DMS79 (cell line): ENCODE results near the gene C9orf78.

Experiments
- DNase-seq: peaks from one replicate; lab custom pipeline; 2025; lab: John Stamatoyannopoulos, UW

C9orf78 gene

GRCh38 chr9:129835128-129835859 is at the start of gene C9orf78, which contains the start of gene USP20:
TSS of gene C9orf78 (minus strand) at chr9:129835275. CDS start at chr9:129835221, 54 bp downstream.
TSS of gene USP20 (plus strand) at chr9:129835458. CDS start at chr9:129852556, 17,098 bp downstream.
- DNase-seq, result peak; percentile 96

DNA sequence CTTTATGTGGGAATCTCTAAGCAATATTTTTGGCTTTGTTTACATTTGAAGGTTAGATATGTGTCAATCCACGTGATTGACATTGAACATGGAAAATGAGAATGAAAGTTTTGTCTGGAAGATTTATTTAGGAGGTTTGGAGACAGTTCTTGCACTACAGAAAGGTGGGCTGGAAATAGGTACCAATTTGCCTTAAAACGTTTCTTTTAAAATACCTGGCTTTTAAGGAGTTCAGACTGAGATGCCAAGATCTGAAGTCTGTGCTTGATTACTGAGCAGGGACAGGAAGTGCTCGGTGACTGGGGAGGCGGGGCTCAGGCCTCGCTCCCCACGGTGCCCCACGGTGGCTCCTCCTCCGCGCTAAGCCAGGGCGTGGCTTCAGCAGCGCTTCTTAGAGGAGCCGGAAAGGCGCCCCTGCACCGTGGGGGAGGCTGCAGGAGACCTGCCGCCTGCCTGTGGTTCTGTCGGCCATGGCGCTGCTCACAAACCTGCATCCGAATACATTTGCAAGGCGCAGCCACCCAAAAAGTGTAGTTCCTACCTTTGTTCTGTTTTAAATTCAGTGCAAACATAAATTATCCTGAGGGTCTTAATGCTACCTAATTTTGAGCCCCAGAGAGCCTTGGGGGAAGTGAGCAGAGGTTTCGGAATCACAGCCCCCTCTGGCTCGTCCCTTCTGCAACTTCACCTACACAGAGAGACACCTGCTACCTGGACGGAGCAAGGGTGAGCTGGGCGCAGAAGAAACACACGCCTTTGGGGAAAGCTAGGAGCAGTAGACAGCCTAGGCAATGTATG is 49.3 kb upstream of the C9orf78 start:
- DNase-seq, result peak; percentile 88

GRCh38 chr9:129881547-129882324 is 46.7 kb upstream of the C9orf78 start:
- no peak for DNase-seq

- DNase-seq, result no peak
Measured at GRCh38 chr9:129880654-129881546, 45.8 kb upstream of the C9orf78 start.

DNA sequence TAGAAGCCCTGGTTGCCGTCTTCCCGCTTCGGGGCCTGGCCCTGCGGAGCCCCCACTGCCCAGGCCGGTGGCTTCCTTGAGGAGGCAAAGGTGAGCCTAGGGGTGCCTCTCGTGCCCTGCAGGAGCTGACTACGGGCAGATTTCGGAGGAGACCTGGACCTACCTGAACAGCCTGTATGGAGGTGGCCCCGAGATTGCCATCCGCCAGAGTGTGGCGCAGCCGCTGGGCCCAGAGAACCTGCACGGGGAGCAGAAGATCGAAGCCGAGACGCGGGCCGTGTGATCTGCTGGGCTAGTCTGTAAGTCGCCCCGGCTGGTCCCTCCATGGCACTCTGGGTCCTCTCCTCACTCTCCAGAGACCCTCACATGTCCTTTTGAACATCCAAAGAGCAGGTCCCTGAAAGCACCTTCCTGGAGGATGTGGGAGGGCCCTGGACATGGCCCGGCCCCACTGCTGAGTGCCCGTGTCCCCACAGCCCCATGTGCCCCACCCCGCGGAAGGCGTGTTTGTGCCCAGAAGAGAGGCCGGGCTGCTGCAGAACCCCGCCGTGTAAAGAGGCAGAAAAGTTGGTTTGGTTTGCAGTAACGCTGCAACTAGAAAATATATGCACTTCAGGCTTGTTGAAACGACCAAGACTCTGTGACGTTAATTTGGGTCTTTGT is 45.0 kb upstream of the C9orf78 start:
- DNase-seq, result no peak

- DNase-seq, result no peak
Measured at GRCh38 chr9:129879103-129879699, 44.1 kb upstream of the C9orf78 start.

GRCh38 chr9:129878291-129878690 is 43.2 kb upstream of the C9orf78 start:
- DNase-seq, result no peak

GRCh38 chr9:129876815-129877214 is 41.7 kb upstream of the C9orf78 start:
- no peak for DNase-seq

- DNase-seq, result no peak
Measured at GRCh38 chr9:129875687-129876395, 40.8 kb upstream of the C9orf78 start.

DNA sequence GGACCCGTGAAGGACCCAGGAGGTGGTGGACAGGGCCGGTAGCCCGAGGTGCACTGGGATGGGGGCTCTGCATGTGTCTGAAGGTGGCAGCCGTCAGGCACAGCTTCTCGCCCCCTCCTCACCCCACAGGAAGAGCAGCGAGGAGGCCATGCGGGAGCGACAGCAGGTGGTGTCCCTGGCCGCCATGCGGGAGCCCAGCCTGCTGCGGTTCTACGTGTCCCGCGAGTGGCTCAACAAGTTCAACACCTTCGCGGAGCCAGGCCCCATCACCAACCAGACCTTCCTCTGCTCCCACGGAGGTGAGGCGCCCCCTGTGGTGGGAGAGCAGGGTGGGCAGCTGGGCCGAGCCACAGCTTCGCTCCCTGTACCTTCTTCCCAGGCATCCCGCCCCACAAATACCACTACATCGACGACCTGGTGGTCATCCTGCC is 40.1 kb upstream of the C9orf78 start:
- DNase-seq, result no peak

GRCh38 chr9:129874261-129875101 is 39.4 kb upstream of the C9orf78 start:
- no peak for DNase-seq

- no peak for DNase-seq
Measured at GRCh38 chr9:129873563-129874190, 38.6 kb upstream of the C9orf78 start.

GRCh38 chr9:129871046-129871445 is 36.0 kb upstream of the C9orf78 start:
- DNase-seq, result no peak

DNA sequence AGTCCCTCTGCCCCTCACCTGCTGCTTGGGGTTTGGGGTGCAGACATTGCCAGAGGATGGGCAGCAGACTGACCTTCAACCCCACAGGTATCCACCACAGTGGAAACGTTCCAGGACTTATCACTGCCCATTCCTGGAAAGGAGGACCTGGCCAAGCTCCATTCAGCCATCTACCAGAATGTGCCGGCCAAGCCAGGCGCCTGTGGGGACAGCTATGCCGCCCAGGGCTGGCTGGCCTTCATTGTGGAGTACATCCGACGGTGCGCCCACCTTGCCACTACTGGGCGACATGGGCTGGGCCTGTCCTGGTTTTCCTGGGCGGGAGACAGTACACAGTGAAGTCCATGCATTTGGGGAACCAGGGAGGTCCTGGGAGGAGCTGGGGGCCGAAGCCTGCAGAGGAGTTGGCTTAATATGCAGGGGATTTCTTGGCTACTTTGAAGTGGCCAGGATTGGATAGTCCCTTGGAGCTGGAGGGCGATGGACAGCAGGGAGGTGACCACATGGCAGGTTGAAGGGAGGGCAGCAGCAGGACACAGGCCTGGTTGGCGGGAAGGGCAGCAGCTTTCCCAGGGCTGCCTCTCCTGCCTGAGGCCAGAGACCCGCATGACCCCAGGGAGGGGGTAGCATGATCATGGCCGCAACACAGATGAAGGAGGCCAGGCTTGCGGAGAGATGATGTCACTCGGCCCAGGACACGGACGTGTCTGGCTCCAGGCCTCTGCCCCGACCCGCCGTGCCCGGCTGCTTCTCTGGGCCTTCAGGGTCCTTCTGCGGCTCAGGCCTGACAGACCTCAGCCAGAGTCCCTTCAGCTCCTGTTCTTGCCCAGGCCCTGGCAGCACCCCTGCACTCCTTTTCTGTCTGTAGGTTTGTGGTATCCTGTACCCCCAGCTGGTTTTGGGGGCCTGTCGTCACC is 34.8 kb upstream of the C9orf78 start:
- DNase-seq, result no peak

DNA sequence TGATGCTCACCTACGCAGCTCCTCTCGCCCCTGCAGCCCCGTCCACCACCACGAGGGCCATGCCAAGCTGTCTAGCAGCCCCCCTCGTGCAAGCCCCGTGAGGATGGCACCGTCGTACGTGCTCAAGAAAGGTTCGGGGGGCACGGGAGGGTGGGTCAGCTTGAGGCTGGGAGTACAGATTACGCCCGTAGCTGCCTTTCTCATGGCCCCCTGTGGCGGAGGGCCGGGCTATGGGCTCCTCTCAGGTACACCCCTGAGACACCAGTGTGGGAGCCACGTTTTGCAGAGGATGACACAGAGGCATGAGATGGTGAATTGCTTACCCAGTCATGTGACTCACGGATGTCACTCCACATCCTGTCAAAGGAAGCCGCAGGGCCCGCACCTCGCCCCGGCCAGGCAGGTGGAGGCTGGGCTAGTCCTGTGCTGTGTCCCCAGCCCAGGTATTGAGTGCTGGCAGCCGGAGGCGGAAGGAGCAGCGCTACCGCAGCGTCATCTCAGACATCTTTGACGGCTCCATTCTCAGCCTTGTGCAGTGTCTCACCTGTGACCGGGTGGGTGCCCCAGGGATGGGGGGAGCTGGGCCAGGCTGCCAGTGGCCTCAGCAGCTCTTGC is 33.9 kb upstream of the C9orf78 start:
- no peak for DNase-seq

GRCh38 chr9:129868023-129868871 is 33.2 kb upstream of the C9orf78 start:
- DNase-seq, result no peak
